CD4-positive, alpha-beta memory T cell (primary cell): ENCODE results near the gene LRRC19. TPM values are rescaled to one million over a fixed set of nuclear protein-coding genes. Genes with fewer than 3 reads are reported as not detected.
A peak's percentile ranks its signal among the peaks of the same experiment; 100 is the strongest.

Source experiments
- CTCF ChIA-PET: fragments of 350-600 bp; sonication (Branson Sonifier 250); formaldehyde crosslinking; loops from one replicate; lab custom pipeline; 2021; ENCODE audit warnings: inconsistent platforms; ENCODE audit not compliant: partially characterized antibody; lab: Charles Lee
- POLR2A ChIA-PET: fragments of 350-600 bp; sonication (Branson Sonifier 250); formaldehyde crosslinking; loops from one replicate; lab custom pipeline; 2021; ENCODE audit not compliant: partially characterized antibody; lab: Charles Lee
- DNase-seq, 5 donors: peaks; one replicate each; pipeline versions ENCODE4 v3.0.0 to v3.0.0-alpha.2; 2020 to 2022; ENCODE audit warnings: mixed read lengths in 1 of 5
- H3K27ac ChIP-seq: one replicate; pipeline ENCODE4 v1.7.0; 2013; ENCODE audit warnings: low read depth, low read length
- H3K27me3 ChIP-seq: 2 replicates; pipeline ENCODE4 v1.7.0; 2013; ENCODE audit warnings: mild to moderate bottlenecking, low read length, moderate library complexity; ENCODE audit not compliant: insufficient read depth
- H3K36me3 ChIP-seq: 2 replicates; pipeline ENCODE4 v1.7.0; 2013; ENCODE audit warnings: mild to moderate bottlenecking, low read length, moderate library complexity; ENCODE audit not compliant: insufficient read depth
- H3K4me1 ChIP-seq: 2 replicates; pipeline ENCODE4 v1.7.0; 2013; ENCODE audit warnings: mild to moderate bottlenecking, low read length, moderate library complexity; ENCODE audit not compliant: insufficient read depth
- H3K4me3 ChIP-seq, 2 donors: one replicate each; pipeline ENCODE4 v1.7.0; 2013; ENCODE audit warnings: low read length in 2 of 2, mild to moderate bottlenecking in 1 of 2
- H3K9me3 ChIP-seq, 2 donors: one replicate each; pipeline ENCODE4 v1.7.0; 2013; ENCODE audit warnings: low read length in 2 of 2, control low read depth in 1 of 2; ENCODE audit not compliant: control insufficient read depth in 1 of 2
- H3K27ac Mint-ChIP-seq, 7 donors: one replicate each; pipeline ENCODE4 v1.8.0; 2020 to 2021; ENCODE audit warnings: mixed read lengths in 7 of 7, mild to moderate bottlenecking in 6 of 7, inconsistent platforms in 3 of 7, moderate library complexity in 3 of 7
- H3K27me3 Mint-ChIP-seq, 2 donors: one replicate each; pipeline ENCODE4 v1.8.0; 2020 to 2021; ENCODE audit warnings: mixed read lengths in 2 of 2
- H3K36me3 Mint-ChIP-seq, 2 donors: one replicate each; pipeline ENCODE4 v1.8.0; 2020 to 2021; ENCODE audit warnings: mixed read lengths in 2 of 2, inconsistent platforms in 1 of 2, mild to moderate bottlenecking in 1 of 2
- H3K4me1 Mint-ChIP-seq, 4 donors: one replicate each; pipeline ENCODE4 v1.8.0; 2020 to 2021; ENCODE audit warnings: mixed read lengths in 4 of 4, mild to moderate bottlenecking in 1 of 4
- H3K4me3 Mint-ChIP-seq, 8 donors: one replicate each; pipeline ENCODE4 v1.8.0; 2020 to 2021; ENCODE audit warnings: mixed read lengths in 8 of 8, mild to moderate bottlenecking in 7 of 8, moderate library complexity in 6 of 8, inconsistent platforms in 3 of 8
- H3K9me3 Mint-ChIP-seq, 8 donors: one replicate each; pipeline ENCODE4 v1.8.0; 2020 to 2021; ENCODE audit warnings: mixed read lengths in 8 of 8, mild to moderate bottlenecking in 5 of 8, inconsistent platforms in 3 of 8, moderate library complexity in 1 of 8
- intact Hi-C: fragments of 100-400 bp; cut with micrococcal nuclease; formaldehyde crosslinking; loops from one replicate; pipeline ENCODE4 v1.15.1; 2023
- polyA plus RNA-seq, 2 donors: library from polyadenylated mRNA; unstranded; fragments of 300-500 nt; fragmentation: Illumina TruSeq; gene quantifications; one replicate each; pipeline ENCODE4 v1.2.3, GENCODE V29; 2021
- total RNA-seq, 2 experiments: library from RNA; stranded (reverse); gene quantifications; one replicate each; pipeline ENCODE4 v1.2.3, GENCODE V29; 2021

LRRC19 gene
- total and polyA plus RNA-seq, 4 experiments from 2014 or later = 0.05 TPM; not detected in 3

DNA sequence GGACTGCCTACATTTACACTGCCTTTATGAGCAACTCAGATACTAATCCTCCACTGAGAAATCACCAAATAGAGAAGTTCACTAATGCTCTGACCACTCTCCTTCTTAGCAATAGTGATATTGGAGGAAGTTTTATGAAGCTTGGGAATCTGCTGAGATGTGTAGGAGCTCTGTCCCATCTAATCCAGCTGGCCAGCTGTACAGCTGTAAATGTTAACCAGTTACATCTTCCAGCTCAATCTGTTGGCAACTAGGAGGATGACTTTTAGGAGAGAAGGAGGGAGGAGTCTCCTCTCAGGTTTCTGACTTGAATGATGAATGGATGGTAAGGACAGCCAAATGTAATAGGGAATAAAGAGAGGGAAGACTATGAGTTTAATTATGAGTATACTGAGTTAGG is 36.3 kb upstream of the LRRC19 start:
- Histone ChIP-seq H3K9me3 (no peaks in the 10 kb centered on the region), H3K4me1 (no peaks in the 10 kb centered on the region), H3K36me3 (no peaks in the 10 kb centered on the region), H3K4me3 (no peak overlapping the region), H3K27ac (no peak overlapping the region), H3K27me3 (no peaks in the 10 kb centered on the region)
- H3K4me1 Mint-ChIP-seq = no peaks in the 10 kb centered on the region
- no peak overlapping the region for H3K4me3 Mint-ChIP-seq
- intact Hi-C loops = no loop called here
- peaks cover 4 to 14% of the 10 kb centered on the region in 2 donors for H3K36me3 Mint-ChIP-seq
- DNase-seq = no peak
- no peak overlapping the region for H3K27ac Mint-ChIP-seq
- no peaks in the 10 kb centered on the region for H3K27me3 Mint-ChIP-seq
- ChIA-PET POLR2A (no interaction called here), CTCF (no interaction called here)
- no peaks in the 10 kb centered on the region for H3K9me3 Mint-ChIP-seq

DNA sequence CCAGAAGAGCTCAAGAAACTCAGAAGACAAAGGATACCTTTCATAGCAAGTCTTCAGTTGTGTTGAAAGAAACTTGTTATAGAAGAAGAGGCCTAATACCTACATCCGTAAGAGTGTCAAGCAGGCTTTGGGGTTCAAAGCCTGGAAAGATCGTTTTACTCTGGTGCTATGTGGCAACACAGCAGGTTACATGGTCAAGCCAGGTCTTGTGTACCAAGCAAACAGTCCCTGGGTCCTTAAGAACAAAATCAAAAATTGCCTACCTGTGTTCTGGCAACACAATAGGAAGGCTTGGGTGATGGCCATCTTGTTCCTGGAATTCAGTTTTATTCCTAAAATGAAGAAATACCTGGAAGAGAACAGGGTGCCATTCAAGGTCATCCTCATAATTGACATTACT is 32.0 kb upstream of the LRRC19 start:
- H3K4me1 ChIP-seq = no peaks in the 10 kb centered on the region
- H3K27ac ChIP-seq = no peak overlapping the region
- no peak overlapping the region for H3K4me3 ChIP-seq
- H3K36me3 ChIP-seq = no peaks in the 10 kb centered on the region
- CTCF ChIA-PET = no interaction called here
- POLR2A ChIA-PET = no interaction called here
- no peaks in the 10 kb centered on the region for H3K9me3 ChIP-seq
- H3K4me1 Mint-ChIP-seq = no peaks in the 10 kb centered on the region
- no peaks in the 10 kb centered on the region for H3K27me3 ChIP-seq
- intact Hi-C loops = no loop called here
- DNase-seq = no peak
- peaks cover 7 to 15% of the 10 kb centered on the region in 2 donors for H3K36me3 Mint-ChIP-seq
- no peak overlapping the region for H3K27ac Mint-ChIP-seq
- H3K27me3 Mint-ChIP-seq = no peaks in the 10 kb centered on the region
- no peaks in the 10 kb centered on the region for H3K9me3 Mint-ChIP-seq
- H3K4me3 Mint-ChIP-seq = no peak overlapping the region

DNA sequence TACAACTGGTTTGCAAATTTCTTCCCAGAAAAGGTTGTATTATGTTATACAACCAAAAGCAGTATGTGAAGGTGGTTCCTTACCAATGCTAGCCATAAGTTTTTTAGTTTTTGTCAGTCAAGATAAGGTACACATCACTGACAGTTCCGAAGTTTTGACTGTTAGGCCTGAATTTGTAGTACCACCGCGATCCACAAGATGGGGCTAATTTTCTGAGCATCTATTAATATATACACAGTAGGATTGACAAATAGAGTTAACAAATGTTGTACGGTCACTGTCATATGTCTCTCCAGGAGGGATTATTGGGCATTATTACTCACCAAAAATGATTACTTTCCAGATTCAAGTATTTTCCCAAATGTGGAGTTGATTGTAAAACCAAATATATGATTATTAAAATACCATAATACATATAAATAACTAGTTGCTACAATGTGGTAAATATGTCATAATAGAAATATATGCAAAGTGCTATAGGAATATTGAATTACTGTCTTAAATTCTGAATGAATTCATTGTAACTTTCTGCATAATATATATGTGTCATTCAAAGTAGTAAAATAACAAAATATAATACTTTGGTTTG is 28.4 kb upstream of the LRRC19 start:
- Histone ChIP-seq H3K4me1 (no peaks in the 10 kb centered on the region), H3K36me3 (no peaks in the 10 kb centered on the region), H3K4me3 (no peak overlapping the region), H3K9me3 (no peaks in the 10 kb centered on the region), H3K27me3 (no peaks in the 10 kb centered on the region), H3K27ac (no peak overlapping the region)
- Mint-ChIP-seq H3K4me1 (no peaks in the 10 kb centered on the region), H3K4me3 (peak overlapping the region in 1 of 8 donors; percentile 6), H3K36me3 (peaks cover 7 to 14% of the 10 kb centered on the region in 2 donors), H3K27ac (no peak overlapping the region), H3K27me3 (no peaks in the 10 kb centered on the region), H3K9me3 (no peaks in the 10 kb centered on the region)
- POLR2A ChIA-PET = no interaction called here
- intact Hi-C loops = no loop called here
- peak in 4 of 5 donors; percentile 3 to 28 (median 12) for DNase-seq
- CTCF ChIA-PET = interaction anchor here (1.2 kb wide), 1 partner anchor 22 kb away, joined by 4 read pairs; no protein-coding TSS in a partner anchor

DNA sequence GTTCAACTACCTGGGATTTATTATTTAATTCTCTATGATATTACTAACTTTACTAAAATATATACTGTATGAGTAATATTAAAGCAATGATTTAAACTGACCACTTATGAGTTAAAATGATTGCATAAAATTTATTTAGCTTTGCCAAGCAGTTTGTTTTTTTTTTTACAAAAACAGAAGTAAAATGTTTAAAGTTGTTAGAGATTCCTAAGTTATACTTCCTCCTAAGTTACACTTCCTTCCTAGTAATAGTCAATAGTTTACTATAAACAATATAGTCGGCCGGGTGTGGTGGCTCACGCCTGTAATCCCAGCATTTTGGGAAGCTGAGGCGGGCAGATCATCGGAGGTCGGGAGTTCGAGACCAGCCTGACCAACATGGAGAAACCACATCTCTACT is 23.7 kb upstream of the LRRC19 start:
- H3K9me3 ChIP-seq = no peaks in the 10 kb centered on the region
- DNase-seq = no peak
- intact Hi-C loops = no loop called here
- H3K4me3 Mint-ChIP-seq = no peak overlapping the region
- ChIA-PET CTCF (interaction anchor here (1.1 kb wide), 1 partner anchor 14 kb away, joined by 3 read pairs; no protein-coding TSS in a partner anchor), POLR2A (no interaction called here)
- H3K4me1 Mint-ChIP-seq = no peaks in the 10 kb centered on the region
- H3K27me3 ChIP-seq = no peaks in the 10 kb centered on the region
- no peak overlapping the region for H3K27ac ChIP-seq
- H3K36me3 Mint-ChIP-seq = peaks cover 2 to 12% of the 10 kb centered on the region in 2 donors
- H3K9me3 Mint-ChIP-seq = no peaks in the 10 kb centered on the region
- no peaks in the 10 kb centered on the region for H3K36me3 ChIP-seq
- H3K27ac Mint-ChIP-seq = no peak overlapping the region
- H3K4me1 ChIP-seq = no peaks in the 10 kb centered on the region
- H3K27me3 Mint-ChIP-seq = no peaks in the 10 kb centered on the region
- H3K4me3 ChIP-seq = no peak overlapping the region

DNA sequence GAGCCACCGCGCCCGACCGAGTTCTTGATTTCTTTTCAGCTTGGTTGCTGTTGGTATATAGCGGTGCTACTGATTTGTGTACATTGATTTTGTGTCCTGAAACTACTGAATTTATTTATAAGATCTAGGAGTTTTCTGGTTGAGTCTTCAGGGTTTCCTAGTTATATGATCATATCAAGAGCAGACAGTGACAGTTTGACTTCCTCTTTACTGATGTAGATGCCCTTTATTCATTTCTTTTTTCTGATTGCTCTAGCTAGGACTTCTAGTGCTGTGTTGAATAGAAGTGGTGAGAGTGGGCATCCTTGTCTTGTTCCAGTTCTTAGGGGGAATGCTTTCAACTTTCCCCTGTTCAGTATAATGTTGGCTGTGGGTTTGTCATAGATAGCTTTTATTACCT is 17.4 kb upstream of the LRRC19 start:
- H3K4me1 Mint-ChIP-seq = no peaks in the 10 kb centered on the region
- H3K27me3 Mint-ChIP-seq = no peaks in the 10 kb centered on the region
- no peak for DNase-seq
- no peaks in the 10 kb centered on the region for H3K9me3 Mint-ChIP-seq
- H3K4me3 Mint-ChIP-seq = no peak overlapping the region
- ChIA-PET POLR2A (no interaction called here), CTCF (interaction anchor here (0.7 kb wide), 1 partner anchor 48 kb away, joined by 3 read pairs; no protein-coding TSS in a partner anchor)
- Histone ChIP-seq H3K27ac (no peak overlapping the region), H3K36me3 (no peaks in the 10 kb centered on the region), H3K4me1 (no peaks in the 10 kb centered on the region), H3K27me3 (no peaks in the 10 kb centered on the region), H3K9me3 (no peaks in the 10 kb centered on the region), H3K4me3 (no peak overlapping the region)
- H3K36me3 Mint-ChIP-seq = peaks cover 27 to 56% of the 10 kb centered on the region in 2 donors
- intact Hi-C loops = no loop called here
- H3K27ac Mint-ChIP-seq = no peak overlapping the region

DNA sequence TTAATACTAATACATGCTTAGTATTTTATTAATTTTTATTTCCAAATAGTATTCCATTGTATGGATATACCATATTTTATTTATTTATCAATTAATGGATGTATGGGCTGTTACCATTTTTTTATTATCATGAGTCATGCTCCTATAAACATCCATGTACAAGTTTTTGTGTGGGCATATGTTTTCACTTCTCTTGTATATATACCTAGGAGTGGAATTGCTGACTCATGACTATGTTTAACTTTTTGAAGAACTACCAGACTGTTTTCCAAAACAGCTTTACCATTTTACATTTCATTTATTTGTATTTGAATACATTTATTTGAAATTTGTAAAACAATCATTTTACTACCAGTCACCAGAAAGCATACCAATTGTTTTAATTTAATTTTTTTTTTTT is 14.1 kb upstream of the LRRC19 start:
- H3K27me3 ChIP-seq = no peaks in the 10 kb centered on the region
- intact Hi-C loops = no loop called here
- ChIA-PET POLR2A (no interaction called here), CTCF (interaction anchor here (1.5 kb wide), 1 partner anchor 44 kb away, joined by 3 read pairs; no protein-coding TSS in a partner anchor)
- H3K9me3 ChIP-seq = no peaks in the 10 kb centered on the region
- Mint-ChIP-seq H3K36me3 (peaks cover 39 to 60% of the 10 kb centered on the region in 2 donors), H3K4me3 (no peak overlapping the region), H3K9me3 (no peaks in the 10 kb centered on the region), H3K27me3 (no peaks in the 10 kb centered on the region), H3K27ac (no peak overlapping the region), H3K4me1 (no peaks in the 10 kb centered on the region)
- no peak overlapping the region for H3K27ac ChIP-seq
- no peak overlapping the region for H3K4me3 ChIP-seq
- no peaks in the 10 kb centered on the region for H3K4me1 ChIP-seq
- DNase-seq = no peak
- no peaks in the 10 kb centered on the region for H3K36me3 ChIP-seq

DNA sequence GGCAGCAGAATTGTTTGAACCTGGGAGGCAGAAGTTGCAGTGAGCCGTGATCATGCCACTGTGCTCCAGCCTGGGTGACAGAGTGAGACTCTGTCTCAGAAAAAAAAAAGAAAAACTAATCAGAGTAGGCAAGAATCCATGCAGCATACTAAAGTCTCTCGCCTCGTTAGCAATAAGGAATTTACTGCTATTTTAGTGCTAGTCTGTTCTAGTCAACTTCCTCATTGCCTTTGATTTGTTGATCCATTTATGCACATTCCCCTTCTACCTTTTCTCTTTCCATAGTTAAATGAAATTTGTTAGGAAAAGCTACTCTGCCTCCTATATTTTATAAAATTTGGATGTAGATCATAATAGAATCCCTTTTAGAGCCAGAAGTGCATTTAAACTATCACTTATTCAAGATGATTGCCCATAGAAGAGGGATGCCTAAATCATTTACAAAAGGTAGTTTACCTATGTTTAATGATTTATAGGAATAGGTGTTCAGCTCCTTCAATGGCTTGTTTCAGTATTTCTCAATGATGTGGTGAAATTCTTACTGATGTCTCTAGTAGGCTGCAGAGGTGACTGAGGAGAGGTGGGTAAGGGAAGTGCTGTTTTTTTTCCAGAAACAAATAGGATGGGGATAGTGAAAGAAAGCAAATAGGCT is 1.9 kb downstream of the LRRC19 start:
- Mint-ChIP-seq H3K4me3 (no peak overlapping the region), H3K36me3 (peaks cover 2 to 11% of the 10 kb centered on the region in 2 donors), H3K27me3 (no peaks in the 10 kb centered on the region), H3K4me1 (no peaks in the 10 kb centered on the region), H3K9me3 (no peaks in the 10 kb centered on the region), H3K27ac (no peak overlapping the region)
- Histone ChIP-seq H3K27ac (no peak overlapping the region), H3K36me3 (no peaks in the 10 kb centered on the region), H3K27me3 (no peaks in the 10 kb centered on the region), H3K4me1 (no peaks in the 10 kb centered on the region), H3K4me3 (no peak overlapping the region), H3K9me3 (no peaks in the 10 kb centered on the region)
- CTCF ChIA-PET = no interaction called here
- DNase-seq = no peak
- intact Hi-C loops = no loop called here
- POLR2A ChIA-PET = no interaction called here
